Left renal pelvis (tissue), 4 donors: ENCODE results near the gene MED13. TPM values are rescaled to one million over a fixed set of nuclear protein-coding genes. Genes with fewer than 3 reads are reported as not detected.

Source experiments
- DNase-seq, 4 donors: peaks; one replicate each; pipeline ENCODE4 v3.0.0-alpha.2; 2013; ENCODE audit warnings: low read depth in 4 of 4, low spot score in 3 of 4
- polyA plus RNA-seq, 4 donors: library from polyadenylated mRNA; unstranded; fragments of 120-200 nt; gene quantifications; one replicate each; pipeline ENCODE4 v1.2.1, GENCODE V29; 2013; ENCODE audit not compliant: insufficient read length in 4 of 4

The MED13 gene
- polyA plus RNA-seq, 4 donors: 45.3 to 53.7 (median 49.5) TPM

- no peak for DNase-seq
Observed at GRCh38 chr17:62062302-62062701, 2.8 kb downstream of the MED13 start.

- DNase-seq: no peak
Observed at GRCh38 chr17:62059414-62059813, 5.7 kb downstream of the MED13 start.

- DNase-seq: no peak
Observed at GRCh38 chr17:62058611-62059010, 6.5 kb downstream of the MED13 start.

- no peak for DNase-seq
Observed at GRCh38 chr17:62057696-62058095, 7.4 kb downstream of the MED13 start.

- DNase-seq: no peak
Observed at GRCh38 chr17:62052765-62053338, 12.2 kb downstream of the MED13 start.

- DNase-seq: no peak
Observed at GRCh38 chr17:62051053-62051452, 14.0 kb downstream of the MED13 start.

GRCh38 chr17:62049299-62049698, 15.8 kb downstream of the MED13 start:
- DNase-seq: no peak

GRCh38 chr17:62048262-62048661, 16.8 kb downstream of the MED13 start:
- no peak for DNase-seq

GRCh38 chr17:62045517-62045916, 19.6 kb downstream of the MED13 start:
- DNase-seq: no peak

GRCh38 chr17:62045109-62045508, 20.0 kb downstream of the MED13 start:
- no peak for DNase-seq

GRCh38 chr17:62043602-62044001, 21.5 kb downstream of the MED13 start:
- DNase-seq: no peak

- DNase-seq: no peak
Observed at GRCh38 chr17:62043140-62043539, 21.9 kb downstream of the MED13 start.

- DNase-seq: no peak
Observed at GRCh38 chr17:62038248-62038647, 26.8 kb downstream of the MED13 start.

GRCh38 chr17:62033317-62033716, 31.8 kb downstream of the MED13 start:
- DNase-seq: no peak

GRCh38 chr17:62032480-62032879, 32.6 kb downstream of the MED13 start:
- DNase-seq: no peak

GRCh38 chr17:62030264-62030663, 34.8 kb downstream of the MED13 start:
- DNase-seq: no peak

GRCh38 chr17:62024866-62025265, 40.2 kb downstream of the MED13 start:
- no peak for DNase-seq

- no peak for DNase-seq
Observed at GRCh38 chr17:62017912-62018311, 47.2 kb downstream of the MED13 start.

- no peak for DNase-seq
Observed at GRCh38 chr17:62017496-62017895, 47.6 kb downstream of the MED13 start.

GRCh38 chr17:62014526-62014925, 50.6 kb downstream of the MED13 start:
- DNase-seq: no peak

GRCh38 chr17:62009220-62009619, 55.9 kb downstream of the MED13 start:
- DNase-seq: no peak

- no peak for DNase-seq
Observed at GRCh38 chr17:62008294-62008693, 56.8 kb downstream of the MED13 start.

GRCh38 chr17:62004388-62004787, 60.7 kb downstream of the MED13 start:
- no peak for DNase-seq
